Measurements from ENCODE around the gene FGGY. TPM values are rescaled to one million over a fixed set of nuclear protein-coding genes. Genes with fewer than 3 reads are reported as not detected.
"Not testable (repeated sequence)": the region's sequence is repeated elsewhere in the genome, so short reads cannot be mapped to it uniquely, and the experiment has no call there.

The FGGY gene
- total RNA-seq, 1 donor from 2014 or later = 38.8 TPM

DNA sequence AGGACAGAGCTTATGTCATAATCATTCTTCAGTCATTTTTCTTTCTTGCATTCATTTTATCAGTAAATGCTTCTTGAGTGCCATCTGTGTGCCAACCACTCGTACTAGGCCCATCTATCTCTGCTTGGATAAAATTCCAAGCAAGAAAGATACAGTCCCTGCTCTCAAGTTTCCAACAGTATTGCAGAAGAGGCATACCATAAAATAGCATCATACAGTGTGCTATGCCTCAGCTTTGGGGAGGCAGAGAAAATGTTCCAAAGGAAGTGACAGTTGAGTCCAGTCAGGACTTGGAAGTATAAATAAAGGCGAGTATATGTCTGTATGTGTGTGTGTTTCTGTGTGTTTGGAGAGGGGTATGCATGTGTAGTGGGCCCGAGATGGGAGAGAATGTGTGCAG is 404.5 kb downstream of the FGGY start:
- no peak for DNase-seq (ENCODE audit: low spot score)

GRCh38 chr1:59703226-59703917 is 406.5 kb downstream of the FGGY start:
- no peak for DNase-seq (ENCODE audit: low spot score)

DNA sequence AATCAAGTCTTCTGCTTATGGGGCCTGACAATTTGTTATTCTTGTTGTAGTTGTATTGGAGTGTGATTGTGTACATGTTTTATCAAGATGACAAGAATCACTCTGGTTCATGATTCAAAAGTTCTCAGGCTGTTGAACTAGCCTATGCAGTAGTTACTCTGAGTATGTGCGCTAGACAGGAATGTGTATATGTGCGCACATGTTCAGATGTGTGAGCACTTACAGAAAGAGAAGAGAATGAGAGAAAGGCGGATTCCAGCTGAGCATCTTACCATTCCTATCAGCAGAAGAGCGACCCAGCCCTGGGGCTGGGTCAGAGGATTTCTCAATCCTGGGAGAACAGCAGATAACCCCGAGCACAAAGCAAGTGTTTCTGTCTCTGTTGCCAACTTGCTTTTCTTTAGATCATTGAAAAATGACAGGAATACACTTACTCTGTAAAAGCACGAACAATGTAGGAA is 407.1 kb downstream of the FGGY start:
- no peak for DNase-seq (ENCODE audit: low spot score)

DNA sequence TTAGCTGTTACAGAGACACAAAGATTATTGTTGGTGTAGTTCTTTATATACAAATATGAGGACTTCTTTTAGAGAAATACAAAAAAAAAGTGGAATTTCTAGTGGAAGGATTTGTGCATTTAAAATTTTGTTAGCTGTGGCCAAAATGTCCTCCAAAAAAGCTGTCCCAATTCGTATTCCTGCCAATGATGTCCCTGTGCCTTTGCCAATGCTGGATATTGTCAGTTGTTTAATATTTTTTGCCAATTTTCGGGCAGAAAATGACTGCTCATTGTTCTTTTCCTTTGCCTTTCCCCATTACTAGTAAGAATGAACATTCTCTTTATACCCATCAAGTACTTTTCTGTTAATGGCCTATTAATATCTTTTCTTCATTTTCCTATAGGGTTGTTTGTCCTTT is 407.8 kb downstream of the FGGY start:
- no peak for DNase-seq (ENCODE audit: low spot score)

- no peak for DNase-seq (ENCODE audit: low spot score)
Measured at GRCh38 chr1:59705466-59706302, 408.8 kb downstream of the FGGY start.

DNA sequence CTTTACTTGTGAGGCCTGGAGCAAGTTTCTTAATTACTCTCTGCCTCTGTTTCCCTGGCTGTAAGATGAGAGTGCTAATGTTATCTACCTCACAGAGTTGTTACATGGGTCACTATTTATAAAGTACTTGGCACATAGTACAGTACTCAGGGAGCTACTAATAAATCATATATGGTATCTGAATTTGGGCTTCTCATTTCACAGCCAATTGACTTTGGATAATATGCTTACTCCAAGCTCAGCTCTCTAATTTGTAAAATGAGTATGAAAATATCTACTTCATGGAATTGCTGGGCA is 409.4 kb downstream of the FGGY start:
- no peak for DNase-seq (ENCODE audit: low spot score)

- DNase-seq (ENCODE audit: low spot score) = no peak
Measured at GRCh38 chr1:59707178-59707791, 410.4 kb downstream of the FGGY start.

- DNase-seq (ENCODE audit: low spot score) = no peak
Measured at GRCh38 chr1:59709333-59709732, 412.4 kb downstream of the FGGY start.

- DNase-seq (ENCODE audit: low spot score) = not testable (repeated sequence)
Measured at GRCh38 chr1:59710920-59711319, 414.0 kb downstream of the FGGY start.

GRCh38 chr1:59714219-59714618 is 417.3 kb downstream of the FGGY start:
- no peak for DNase-seq (ENCODE audit: low spot score)

GRCh38 chr1:59714966-59715365 is 418.1 kb downstream of the FGGY start:
- no peak for DNase-seq (ENCODE audit: low spot score)

- no peak for DNase-seq (ENCODE audit: low spot score)
Measured at GRCh38 chr1:59716832-59717231, 419.9 kb downstream of the FGGY start.

- DNase-seq (ENCODE audit: low spot score) = no peak
Measured at GRCh38 chr1:59718064-59718988, 421.4 kb downstream of the FGGY start.

- no peak for DNase-seq (ENCODE audit: low spot score)
Measured at GRCh38 chr1:59718989-59719360, 422.1 kb downstream of the FGGY start.

- no peak for DNase-seq (ENCODE audit: low spot score)
Measured at GRCh38 chr1:59720326-59721115, 423.6 kb downstream of the FGGY start.

- DNase-seq (ENCODE audit: low spot score) = no peak
Measured at GRCh38 chr1:59730302-59730701, 433.4 kb downstream of the FGGY start.

- peak; percentile 65 for DNase-seq (ENCODE audit: low spot score)
Measured at GRCh38 chr1:59730759-59731478, 434.0 kb downstream of the FGGY start.

- DNase-seq (ENCODE audit: low spot score) = no peak
Measured at GRCh38 chr1:59731591-59731990, 434.7 kb downstream of the FGGY start.

GRCh38 chr1:59732214-59732955 is 435.5 kb downstream of the FGGY start:
- DNase-seq (ENCODE audit: low spot score) = no peak

Measured in ureter (tissue), 1 donor.